ENCODE data around the gene LIN9.
"Not testable (repeated sequence)": the region's sequence is repeated elsewhere in the genome, so short reads cannot be mapped to it uniquely, and the experiment has no call there.

LIN9 gene

DNA sequence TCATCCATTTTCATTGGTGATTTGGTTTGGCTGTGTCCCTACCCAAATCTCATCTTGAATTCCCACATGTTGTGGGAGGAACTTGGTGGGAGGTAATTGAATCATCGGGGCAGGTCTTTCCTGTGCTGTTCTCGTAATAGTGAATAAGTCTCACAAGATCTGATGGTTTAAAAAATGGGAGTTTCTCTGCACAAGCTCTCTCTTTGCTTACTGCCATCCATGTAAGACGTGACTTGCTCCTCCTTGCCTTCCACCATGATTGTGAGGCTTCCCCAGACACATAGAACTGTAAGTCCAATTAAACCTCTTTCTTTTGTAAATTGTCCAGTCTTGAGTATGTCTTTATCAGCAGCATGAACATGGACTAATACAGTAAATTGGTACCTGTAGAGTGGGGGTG, 31.1 kb upstream of the LIN9 start:
- not testable (repeated sequence) for H3K27me3 ChIP-seq (ENCODE audit: control insufficient read depth, insufficient read depth, low read length); H3K9ac ChIP-seq (ENCODE audit: low read length); H3K4me3 ChIP-seq (ENCODE audit: low read length); H3K36me3 ChIP-seq (ENCODE audit: control insufficient read depth, insufficient read depth, low read length); H3K4me1 ChIP-seq (ENCODE audit: control insufficient read depth, insufficient read depth, low read length); H3K9me3 ChIP-seq (ENCODE audit: control insufficient read depth, low read length)

DNA sequence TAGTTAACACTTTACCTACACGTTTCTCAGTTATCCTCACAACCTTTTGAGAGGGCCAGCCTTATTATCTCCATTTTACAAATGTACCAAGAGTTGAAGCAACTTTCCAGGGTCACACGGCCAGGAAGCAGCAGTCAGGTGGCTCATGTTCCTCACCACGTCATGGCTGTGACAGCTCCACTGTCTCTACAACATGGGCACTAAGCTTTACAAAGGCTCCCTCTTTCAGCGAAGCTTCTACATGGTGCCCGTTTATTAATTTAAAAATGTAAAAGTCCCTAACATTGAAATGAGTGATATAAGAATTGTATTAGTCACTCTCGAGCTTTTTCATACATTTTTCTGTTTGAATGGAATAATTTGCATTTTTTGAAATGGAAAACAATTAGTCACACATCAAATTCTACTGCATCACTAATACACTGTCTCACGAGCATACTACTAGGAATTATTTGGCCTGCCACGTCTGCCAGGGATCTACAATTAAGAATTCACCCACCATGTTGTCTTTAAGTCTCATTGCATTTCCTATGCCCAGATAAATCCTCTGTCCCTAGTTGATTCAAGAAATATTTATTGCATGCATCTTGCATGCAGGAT, 28.4 kb upstream of the LIN9 start:
- no peak overlapping the region for H3K9ac ChIP-seq (ENCODE audit: low read length)
- no peak overlapping the region for H3K4me3 ChIP-seq (ENCODE audit: low read length)
- no peaks in the 10 kb centered on the region for H3K4me1 ChIP-seq (ENCODE audit: control insufficient read depth, insufficient read depth, low read length)
- no peaks in the 10 kb centered on the region for H3K27me3 ChIP-seq (ENCODE audit: control insufficient read depth, insufficient read depth, low read length)
- no peaks in the 10 kb centered on the region for H3K36me3 ChIP-seq (ENCODE audit: control insufficient read depth, insufficient read depth, low read length)
- H3K9me3 ChIP-seq (ENCODE audit: control insufficient read depth, low read length): no peaks in the 10 kb centered on the region

- H3K4me3 ChIP-seq (ENCODE audit: low read length): no peak overlapping the region
- no peaks in the 10 kb centered on the region for H3K36me3 ChIP-seq (ENCODE audit: control insufficient read depth, insufficient read depth, low read length)
- no peaks in the 10 kb centered on the region for H3K9me3 ChIP-seq (ENCODE audit: control insufficient read depth, low read length)
- H3K9ac ChIP-seq (ENCODE audit: low read length): no peak overlapping the region
- no peaks in the 10 kb centered on the region for H3K27me3 ChIP-seq (ENCODE audit: control insufficient read depth, insufficient read depth, low read length)
- H3K4me1 ChIP-seq (ENCODE audit: control insufficient read depth, insufficient read depth, low read length): no peaks in the 10 kb centered on the region
Measured at GRCh38 chr1:226335661-226336060, 26.7 kb upstream of the LIN9 start.

DNA sequence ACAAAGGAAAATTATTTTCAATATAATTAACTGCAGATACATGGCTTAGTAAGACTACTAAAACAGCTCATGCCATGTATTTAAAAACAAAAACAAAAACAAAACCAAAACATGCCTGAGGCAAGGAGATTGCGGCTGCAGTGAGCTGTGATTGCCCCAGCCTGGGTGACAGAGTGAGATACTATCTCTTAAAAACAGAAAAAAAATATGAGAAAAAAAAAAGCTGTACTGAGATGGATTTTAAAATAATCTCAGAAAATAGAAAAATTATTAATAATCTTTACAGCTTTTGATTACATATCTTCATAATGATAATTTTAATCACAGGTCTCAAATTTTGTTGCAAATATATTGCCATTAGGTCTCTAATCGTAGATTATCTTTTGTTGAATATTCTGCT, 24.0 kb upstream of the LIN9 start:
- Histone ChIP-seq H3K9ac (ENCODE audit: low read length) (no peak overlapping the region), H3K27me3 (ENCODE audit: control insufficient read depth, insufficient read depth, low read length) (no peaks in the 10 kb centered on the region), H3K36me3 (ENCODE audit: control insufficient read depth, insufficient read depth, low read length) (no peaks in the 10 kb centered on the region), H3K4me1 (ENCODE audit: control insufficient read depth, insufficient read depth, low read length) (no peaks in the 10 kb centered on the region), H3K9me3 (ENCODE audit: control insufficient read depth, low read length) (no peaks in the 10 kb centered on the region), H3K4me3 (ENCODE audit: low read length) (no peak overlapping the region)

DNA sequence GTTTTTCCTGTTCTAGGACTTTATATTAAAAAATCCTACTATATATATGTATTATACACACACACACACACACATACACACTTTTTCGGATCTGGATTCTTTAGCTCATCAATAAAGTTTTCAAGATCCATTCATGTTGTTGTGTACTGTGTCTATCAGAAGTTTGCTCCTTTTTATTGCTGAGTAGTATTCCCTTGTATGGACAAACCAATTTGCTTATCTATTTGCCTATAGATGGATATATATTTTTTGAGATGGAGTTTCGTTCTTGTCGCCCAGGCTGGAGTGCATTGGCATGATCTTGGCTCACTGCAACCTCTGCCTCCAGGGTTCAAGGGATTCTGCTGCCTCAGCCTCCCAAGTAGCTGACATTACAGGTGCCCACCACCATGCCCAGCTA, 20.3 kb upstream of the LIN9 start:
- Histone ChIP-seq H3K9ac (ENCODE audit: low read length) (no peak overlapping the region), H3K27me3 (ENCODE audit: control insufficient read depth, insufficient read depth, low read length) (no peaks in the 10 kb centered on the region), H3K36me3 (ENCODE audit: control insufficient read depth, insufficient read depth, low read length) (no peaks in the 10 kb centered on the region), H3K4me3 (ENCODE audit: low read length) (no peak overlapping the region), H3K9me3 (ENCODE audit: control insufficient read depth, low read length) (no peaks in the 10 kb centered on the region), H3K4me1 (ENCODE audit: control insufficient read depth, insufficient read depth, low read length) (no peaks in the 10 kb centered on the region)

DNA sequence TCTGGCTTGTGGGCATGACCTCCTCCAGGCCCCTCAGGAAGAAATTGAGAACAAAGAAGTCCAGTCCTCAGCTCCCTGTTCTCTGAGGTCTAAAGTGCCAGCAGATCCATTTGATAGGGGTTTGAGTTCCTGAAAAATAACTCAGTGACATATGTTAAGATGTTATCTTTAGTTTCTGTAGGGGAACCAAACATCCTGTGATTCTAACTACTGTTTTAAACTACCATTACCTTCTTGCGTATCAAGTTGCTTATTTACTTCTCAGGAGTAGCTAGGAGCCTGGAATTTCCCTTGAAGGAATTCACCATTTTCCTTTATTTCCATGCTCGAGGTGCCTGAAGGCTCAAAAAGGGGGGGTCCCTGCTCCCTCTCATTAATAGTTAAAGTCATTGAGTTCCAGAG, 18.8 kb upstream of the LIN9 start:
- Histone ChIP-seq H3K4me1 (ENCODE audit: control insufficient read depth, insufficient read depth, low read length) (no peaks in the 10 kb centered on the region), H3K36me3 (ENCODE audit: control insufficient read depth, insufficient read depth, low read length) (no peaks in the 10 kb centered on the region), H3K9ac (ENCODE audit: low read length) (no peak overlapping the region), H3K4me3 (ENCODE audit: low read length) (no peak overlapping the region), H3K9me3 (ENCODE audit: control insufficient read depth, low read length) (no peaks in the 10 kb centered on the region), H3K27me3 (ENCODE audit: control insufficient read depth, insufficient read depth, low read length) (no peaks in the 10 kb centered on the region)

- Histone ChIP-seq H3K27me3 (ENCODE audit: control insufficient read depth, insufficient read depth, low read length) (no peaks in the 10 kb centered on the region), H3K9ac (ENCODE audit: low read length) (no peak overlapping the region), H3K4me1 (ENCODE audit: control insufficient read depth, insufficient read depth, low read length) (no peaks in the 10 kb centered on the region), H3K36me3 (ENCODE audit: control insufficient read depth, insufficient read depth, low read length) (no peaks in the 10 kb centered on the region), H3K4me3 (ENCODE audit: low read length) (no peak overlapping the region), H3K9me3 (ENCODE audit: control insufficient read depth, low read length) (no peaks in the 10 kb centered on the region)
Measured at GRCh38 chr1:226325178-226325577, 16.2 kb upstream of the LIN9 start.

DNA sequence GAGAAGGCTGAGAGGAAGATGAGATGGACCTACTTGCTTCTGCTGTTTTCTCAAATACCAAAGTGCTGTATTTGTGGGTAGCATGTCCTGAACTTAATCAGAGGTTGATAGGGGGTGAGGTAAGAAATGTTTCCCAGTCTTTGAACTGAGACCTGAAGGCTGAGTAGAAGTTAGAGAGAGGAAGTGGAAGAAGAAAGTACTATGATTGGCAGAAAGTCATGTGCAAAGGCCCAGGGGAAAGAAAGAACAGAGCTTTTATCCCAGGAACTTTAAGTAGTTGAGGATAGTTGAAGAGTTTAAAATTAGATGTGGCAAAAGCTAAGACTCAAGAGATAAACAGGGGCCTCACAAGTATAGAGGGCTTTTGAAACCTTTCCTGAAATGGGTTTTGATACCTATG, 15.5 kb upstream of the LIN9 start:
- Histone ChIP-seq H3K9ac (ENCODE audit: low read length) (no peak overlapping the region), H3K9me3 (ENCODE audit: control insufficient read depth, low read length) (no peaks in the 10 kb centered on the region), H3K4me1 (ENCODE audit: control insufficient read depth, insufficient read depth, low read length) (no peaks in the 10 kb centered on the region), H3K27me3 (ENCODE audit: control insufficient read depth, insufficient read depth, low read length) (no peaks in the 10 kb centered on the region), H3K4me3 (ENCODE audit: low read length) (no peak overlapping the region), H3K36me3 (ENCODE audit: control insufficient read depth, insufficient read depth, low read length) (no peaks in the 10 kb centered on the region)

- H3K36me3 ChIP-seq (ENCODE audit: control insufficient read depth, insufficient read depth, low read length): no peaks in the 10 kb centered on the region
- no peak overlapping the region for H3K9ac ChIP-seq (ENCODE audit: low read length)
- no peak overlapping the region for H3K4me3 ChIP-seq (ENCODE audit: low read length)
- no peaks in the 10 kb centered on the region for H3K9me3 ChIP-seq (ENCODE audit: control insufficient read depth, low read length)
- H3K4me1 ChIP-seq (ENCODE audit: control insufficient read depth, insufficient read depth, low read length): no peaks in the 10 kb centered on the region
- no peaks in the 10 kb centered on the region for H3K27me3 ChIP-seq (ENCODE audit: control insufficient read depth, insufficient read depth, low read length)
Measured at GRCh38 chr1:226322986-226323385, 14.0 kb upstream of the LIN9 start.

GRCh38 chr1:226320930-226321329, 12.0 kb upstream of the LIN9 start:
- Histone ChIP-seq H3K9ac (ENCODE audit: low read length) (no peak overlapping the region), H3K4me1 (ENCODE audit: control insufficient read depth, insufficient read depth, low read length) (no peaks in the 10 kb centered on the region), H3K9me3 (ENCODE audit: control insufficient read depth, low read length) (no peaks in the 10 kb centered on the region), H3K36me3 (ENCODE audit: control insufficient read depth, insufficient read depth, low read length) (no peaks in the 10 kb centered on the region), H3K4me3 (ENCODE audit: low read length) (no peak overlapping the region), H3K27me3 (ENCODE audit: control insufficient read depth, insufficient read depth, low read length) (no peaks in the 10 kb centered on the region)

DNA sequence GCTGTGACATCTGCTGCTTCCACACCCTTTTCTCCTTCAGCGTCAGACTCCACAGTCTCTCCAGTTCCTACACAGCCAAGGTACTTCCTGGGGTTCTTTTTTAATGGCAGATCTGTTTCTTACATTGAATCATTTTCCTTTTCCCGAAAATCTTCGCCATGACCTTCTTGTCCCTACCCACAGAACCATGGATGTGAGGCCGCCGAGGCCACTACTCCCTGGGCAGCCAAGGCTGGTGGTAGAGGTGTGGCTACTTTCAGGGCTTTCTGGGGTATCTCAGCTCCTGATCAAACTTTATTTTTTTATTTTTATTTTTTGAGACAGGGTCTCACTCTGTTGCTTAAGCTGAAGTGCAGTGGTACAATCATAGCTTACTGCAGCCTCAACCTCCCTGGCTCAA, 9.5 kb upstream of the LIN9 start:
- H3K4me1 ChIP-seq (ENCODE audit: control insufficient read depth, insufficient read depth, low read length): no peaks in the 10 kb centered on the region
- H3K9me3 ChIP-seq (ENCODE audit: control insufficient read depth, low read length): no peaks in the 10 kb centered on the region
- no peak overlapping the region for H3K4me3 ChIP-seq (ENCODE audit: low read length)
- H3K36me3 ChIP-seq (ENCODE audit: control insufficient read depth, insufficient read depth, low read length): no peaks in the 10 kb centered on the region
- no peak overlapping the region for H3K9ac ChIP-seq (ENCODE audit: low read length)
- H3K27me3 ChIP-seq (ENCODE audit: control insufficient read depth, insufficient read depth, low read length): no peaks in the 10 kb centered on the region

- no peak overlapping the region for H3K9ac ChIP-seq (ENCODE audit: low read length)
- H3K9me3 ChIP-seq (ENCODE audit: control insufficient read depth, low read length): no peaks in the 10 kb centered on the region
- H3K4me1 ChIP-seq (ENCODE audit: control insufficient read depth, insufficient read depth, low read length): peaks cover 18% of the 10 kb centered on the region
- no peaks in the 10 kb centered on the region for H3K27me3 ChIP-seq (ENCODE audit: control insufficient read depth, insufficient read depth, low read length)
- H3K36me3 ChIP-seq (ENCODE audit: control insufficient read depth, insufficient read depth, low read length): no peaks in the 10 kb centered on the region
- H3K4me3 ChIP-seq (ENCODE audit: low read length): no peak overlapping the region
Measured at GRCh38 chr1:226314055-226314454, 5.1 kb upstream of the LIN9 start.

GRCh38 chr1:226312065-226312464, 3.1 kb upstream of the LIN9 start:
- no peaks in the 10 kb centered on the region for H3K27me3 ChIP-seq (ENCODE audit: control insufficient read depth, insufficient read depth, low read length)
- no peaks in the 10 kb centered on the region for H3K36me3 ChIP-seq (ENCODE audit: control insufficient read depth, insufficient read depth, low read length)
- no peak overlapping the region for H3K4me3 ChIP-seq (ENCODE audit: low read length)
- H3K4me1 ChIP-seq (ENCODE audit: control insufficient read depth, insufficient read depth, low read length): peaks cover 22% of the 10 kb centered on the region
- no peak overlapping the region for H3K9ac ChIP-seq (ENCODE audit: low read length)
- no peaks in the 10 kb centered on the region for H3K9me3 ChIP-seq (ENCODE audit: control insufficient read depth, low read length)

All from mucosa of stomach (tissue), 1 donor.